Hepatocyte (in vitro differentiated cells): ENCODE data around the gene KIAA0753. TPM values are rescaled to one million over a fixed set of nuclear protein-coding genes. Genes with fewer than 3 reads are reported as not detected.

Source experiments
- DNase-seq: peaks from one replicate; pipeline ENCODE4 v3.0.0-alpha.2; 2016; ENCODE audit warnings: low spot score
- H2AFZ ChIP-seq: fragments of 200-600 bp; sonication (generic); 2 replicates; pipeline ENCODE4 v1.6.0; 2016; ENCODE audit warnings: antibody characterized with exemption, mild to moderate bottlenecking
- H3K27ac ChIP-seq: fragments of 200-600 bp; sonication (generic); 2 replicates; pipeline ENCODE4 v1.5.1; 2016; ENCODE audit warnings: mild to moderate bottlenecking
- H3K27me3 ChIP-seq: fragments of 200-600 bp; sonication (generic); 2 replicates; pipeline ENCODE4 v1.6.1; 2016
- H3K36me3 ChIP-seq: fragments of 200-600 bp; sonication (generic); replicated peaks from 2 replicates; pipeline ENCODE4 v1.5.1; 2016; ENCODE audit warnings: low read depth; ENCODE audit not compliant: insufficient read depth
- H3K4me1 ChIP-seq: fragments of 200-600 bp; sonication (generic); 2 replicates; pipeline ENCODE4 v1.5.1; 2016; ENCODE audit warnings: mild to moderate bottlenecking, moderate library complexity; ENCODE audit not compliant: insufficient read depth
- H3K4me2 ChIP-seq: fragments of 200-600 bp; sonication (generic); 2 replicates; pipeline ENCODE4 v1.6.0; 2016
- H3K4me3 ChIP-seq: fragments of 200-600 bp; sonication (generic); 2 replicates; pipeline ENCODE4 v1.5.1; 2016; ENCODE audit warnings: mild to moderate bottlenecking
- H3K79me2 ChIP-seq: fragments of 200-600 bp; sonication (generic); 2 replicates; pipeline ENCODE4 v1.6.0; 2017; ENCODE audit warnings: mild to moderate bottlenecking
- H3K9me2 ChIP-seq: fragments of 200-600 bp; sonication (generic); replicated peaks from 2 replicates; pipeline ENCODE4 v1.6.0; 2017; ENCODE audit warnings: mild to moderate bottlenecking; ENCODE audit not compliant: insufficient read depth
- H3K9me3 ChIP-seq: fragments of 200-600 bp; sonication (generic); 2 replicates; pipeline ENCODE4 v1.5.1; 2016; ENCODE audit warnings: low read depth, mild to moderate bottlenecking
- H4K20me1 ChIP-seq: fragments of 200-600 bp; sonication (generic); 2 replicates; pipeline ENCODE4 v1.6.0; 2016; ENCODE audit warnings: mild to moderate bottlenecking; ENCODE audit not compliant: insufficient read depth, poor library complexity, severe bottlenecking
- CTCF ChIP-seq: fragments of 200-600 bp; sonication (generic); IDR thresholded peaks from 2 replicates; pipeline ENCODE4 v1.5.1; 2016; ENCODE audit warnings: antibody characterized with exemption, mild to moderate bottlenecking; ENCODE audit not compliant: poor library complexity
- EZH2 ChIP-seq: fragments of 200-600 bp; sonication (generic); IDR thresholded peaks from 2 replicates; pipeline ENCODE4 v1.6.1; 2016; ENCODE audit warnings: antibody characterized with exemption, mild to moderate bottlenecking, borderline replicate concordance
- EZH2phosphoT487 ChIP-seq: fragments of 200-600 bp; sonication (generic); IDR thresholded peaks from one replicate; pipeline ENCODE4 v1.6.1; 2018; ENCODE audit warnings: antibody characterized with exemption, mild to moderate bottlenecking, low read depth, moderate library complexity; ENCODE audit not compliant: unreplicated experiment, severe bottlenecking
- WGBS: methylation state at CpG from one replicate; pipeline ENCODE4 v1.1.6; 2016; ENCODE audit warnings: low lambda C conversion rate; ENCODE audit errors: missing lambda C conversion rate; 5-methylcytosine and 5-hydroxymethylcytosine counted together
- microRNA-seq: library from miRNA; unstranded; fragments of <30 nt; microRNA quantifications from one replicate; pipeline ENCODE4, GENCODE V29; 2017
- polyA plus RNA-seq: library from polyadenylated mRNA; unstranded; fragments of >200 nt; fragmentation: Nextera tagmentation; extraction: Ambion mirVana; gene quantifications from 2 replicates; pipeline ENCODE4 v1.2.1, GENCODE V29; 2016
- small RNA-seq: library from RNA; depleted of rRNA; stranded (forward); fragments of <200 nt; gene quantifications from one replicate; pipeline ENCODE3, GENCODE V24; 2014
- total RNA-seq: library from RNA; depleted of rRNA; stranded (reverse); fragments of >200 nt; gene quantifications from 2 replicates; pipeline ENCODE4 v1.2.3, GENCODE V29; 2014

The KIAA0753 gene
- total and polyA plus RNA-seq, 2 experiments from 2014 or later: 6.0 to 12.0 TPM

GRCh38 chr17:6531575-6531974 lies 108.9 kb downstream of the KIAA0753 start:
- Histone ChIP-seq H3K9me3 (no peaks in the 10 kb centered on the region), H4K20me1 (no peaks in the 10 kb centered on the region), H3K9me2 (no peaks in the 10 kb centered on the region), H3K27ac (no peak overlapping the region), H3K4me3 (no peak overlapping the region), H3K27me3 (no peaks in the 10 kb centered on the region), H3K4me2 (no peak overlapping the region), H3K4me1 (no peaks in the 10 kb centered on the region), H3K36me3 (no peaks in the 10 kb centered on the region), H3K79me2 (no peaks in the 10 kb centered on the region), H2AFZ (no peak overlapping the region)
- WGBS: 78% methylated on average over 7 of the region's 7 CpGs
- no peak for DNase-seq
- TF ChIP-seq EZH2 (no peak), CTCF (no peak), EZH2phosphoT487 (no peak)

DNA sequence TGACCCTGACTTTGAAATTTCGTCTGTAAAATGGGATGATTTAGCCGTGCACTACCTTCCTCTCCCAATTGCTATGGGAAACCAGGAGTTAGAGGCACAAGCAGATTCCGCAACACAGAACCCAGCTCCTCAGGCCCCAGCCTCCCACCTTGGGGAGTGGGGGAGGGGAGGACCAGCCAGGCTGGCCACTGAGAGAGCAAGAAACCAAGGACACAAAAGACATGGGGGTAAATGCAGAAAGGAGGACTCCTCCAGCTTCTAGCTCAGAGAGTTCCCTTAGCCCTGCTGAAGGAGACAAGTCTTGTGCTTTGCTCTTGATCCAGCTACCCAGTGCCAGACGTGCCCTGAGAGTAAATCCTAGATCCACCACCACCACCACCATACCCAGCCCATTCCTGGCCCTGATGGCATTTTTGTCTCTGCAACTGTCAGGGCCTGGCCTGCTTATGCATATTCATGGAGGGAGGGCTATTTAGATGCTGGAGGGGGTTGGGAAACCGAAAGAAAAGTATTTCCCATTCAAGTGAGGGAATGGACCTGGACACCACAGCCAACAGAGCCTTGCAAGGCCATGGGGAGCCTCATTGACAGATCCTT lies 110.1 kb downstream of the KIAA0753 start:
- Histone ChIP-seq H3K4me2 (no peak overlapping the region), H3K9me3 (no peaks in the 10 kb centered on the region), H2AFZ (no peak overlapping the region), H3K4me3 (no peak overlapping the region), H3K9me2 (no peaks in the 10 kb centered on the region), H3K36me3 (no peaks in the 10 kb centered on the region), H4K20me1 (no peaks in the 10 kb centered on the region), H3K27ac (no peak overlapping the region), H3K4me1 (no peaks in the 10 kb centered on the region), H3K27me3 (no peaks in the 10 kb centered on the region), H3K79me2 (no peaks in the 10 kb centered on the region)
- WGBS: 82% methylated on average over 5 of the region's 5 CpGs
- no peak for DNase-seq
- no peak for TF ChIP-seq EZH2
- no peak for TF ChIP-seq EZH2phosphoT487
- TF ChIP-seq CTCF: no peak

GRCh38 chr17:6528557-6528956 lies 112.0 kb downstream of the KIAA0753 start:
- no peak for DNase-seq
- no peak for TF ChIP-seq CTCF
- Histone ChIP-seq H3K27ac (no peak overlapping the region), H3K4me2 (no peak overlapping the region), H3K9me2 (no peaks in the 10 kb centered on the region), H3K9me3 (no peaks in the 10 kb centered on the region), H3K4me3 (no peak overlapping the region), H4K20me1 (no peaks in the 10 kb centered on the region), H2AFZ (no peak overlapping the region), H3K27me3 (no peaks in the 10 kb centered on the region), H3K36me3 (no peaks in the 10 kb centered on the region), H3K79me2 (no peaks in the 10 kb centered on the region), H3K4me1 (no peaks in the 10 kb centered on the region)
- WGBS: 77% methylated on average over 3 of the region's 3 CpGs

Small RNA genes lying within 50 kb of the gene (microRNA-seq; reads per million reads assigned to microRNA genes)
- not detected for gene MIR4520-1
- not detected for gene MIR4520-2

Small RNA genes lying within 50 kb of the gene (small RNA-seq; reads per million reads assigned to genes)
- gene MIR4520-1 (not detected), gene RNA5SP435 (0.16 reads per million)

Other genes starting within 250 kb of the KIAA0753 start
- gene AIPL1, start 205.6 kb downstream of the KIAA0753 start, total RNA-seq: not detected in 2 replicates
- not detected in 2 replicates for gene AIPL1, start 205.6 kb downstream of the KIAA0753 start, polyA plus RNA-seq
- 3.9 and 5.4 TPM in 2 replicates for gene PIMREG, start 196.3 kb downstream of the KIAA0753 start, total RNA-seq
- 10.5 and 11.8 TPM in 2 replicates for gene PIMREG, start 196.3 kb downstream of the KIAA0753 start, polyA plus RNA-seq
- 1.5 and 1.6 TPM in 2 replicates for gene PITPNM3, start 84.2 kb downstream of the KIAA0753 start, total RNA-seq
- gene PITPNM3, start 84.2 kb downstream of the KIAA0753 start, polyA plus RNA-seq: 2.0 and 2.1 TPM in 2 replicates
- gene TXNDC17, start 349 bp upstream of the KIAA0753 start, total RNA-seq: 61.0 and 106 TPM in 2 replicates
- gene TXNDC17, start 349 bp upstream of the KIAA0753 start, polyA plus RNA-seq: 366 and 406 TPM in 2 replicates
- gene MED31, start 10.9 kb upstream of the KIAA0753 start, total RNA-seq: 13.8 and 14.5 TPM in 2 replicates
- gene MED31, start 10.9 kb upstream of the KIAA0753 start, polyA plus RNA-seq: 43.0 and 44.2 TPM in 2 replicates
- gene C17orf100, start 11.1 kb upstream of the KIAA0753 start, total RNA-seq: 4.5 and 6.1 TPM in 2 replicates
- 5.5 and 6.7 TPM in 2 replicates for gene C17orf100, start 11.1 kb upstream of the KIAA0753 start, polyA plus RNA-seq
- gene SLC13A5, start 72.7 kb upstream of the KIAA0753 start, total RNA-seq: 15.2 and 18.5 TPM in 2 replicates
- gene SLC13A5, start 72.7 kb upstream of the KIAA0753 start, polyA plus RNA-seq: 7.3 and 7.5 TPM in 2 replicates
- gene XAF1, start 115.3 kb upstream of the KIAA0753 start, total RNA-seq: 3.3 and 4.1 TPM in 2 replicates
- gene XAF1, start 115.3 kb upstream of the KIAA0753 start, polyA plus RNA-seq: 1.2 and 1.9 TPM in 2 replicates
- not detected in 2 replicates for gene FBXO39, start 135.5 kb upstream of the KIAA0753 start, total RNA-seq
- 0.28 TPM in 1 of 2 replicates, not detected in the other for gene FBXO39, start 135.5 kb upstream of the KIAA0753 start, polyA plus RNA-seq
- 0.07 TPM in 1 of 2 replicates, not detected in the other for gene TEKT1, start 191.0 kb upstream of the KIAA0753 start, total RNA-seq
- gene TEKT1, start 191.0 kb upstream of the KIAA0753 start, polyA plus RNA-seq: not detected in 2 replicates